Activated naive CD4-positive, alpha-beta T cell treated with anti-CD3 and anti-CD28 coated beads, Interleukin-2, amount 50 U/mL, for 16 hours (primary cell): ENCODE data around the gene APBB2.
A peak's percentile ranks its signal among the peaks of the same experiment; 100 is the strongest.
"Not testable (repeated sequence)": the region's sequence is repeated elsewhere in the genome, so short reads cannot be mapped to it uniquely, and the experiment has no call there.

Experiments
- DNase-seq: peaks from one replicate; pipeline ENCODE4 v3.0.0-alpha.2; 2020

Gene APBB2

GRCh38 chr4:40840985-40841571 is 373.3 kb downstream of the APBB2 start:
- peak; percentile 80 for DNase-seq

GRCh38 chr4:40840255-40840984 is 373.9 kb downstream of the APBB2 start:
- no peak for DNase-seq

GRCh38 chr4:40838742-40839141 is 375.6 kb downstream of the APBB2 start:
- DNase-seq: no peak

- no peak for DNase-seq
These were observed 377.1 kb downstream of the APBB2 start for GRCh38 chr4:40837094-40837870.

GRCh38 chr4:40833212-40833611 is 381.1 kb downstream of the APBB2 start:
- DNase-seq: no peak

GRCh38 chr4:40832175-40832574 is 382.2 kb downstream of the APBB2 start:
- DNase-seq: no peak

GRCh38 chr4:40831146-40831907 is 383.0 kb downstream of the APBB2 start:
- DNase-seq: no peak

- DNase-seq: no peak
These were observed 384.8 kb downstream of the APBB2 start for GRCh38 chr4:40829586-40829985.

- no peak for DNase-seq
These were observed 385.7 kb downstream of the APBB2 start for GRCh38 chr4:40828661-40829060.

- no peak for DNase-seq
These were observed 386.6 kb downstream of the APBB2 start for GRCh38 chr4:40827758-40828157.

GRCh38 chr4:40826821-40827220 is 387.5 kb downstream of the APBB2 start:
- DNase-seq: no peak

- no peak for DNase-seq
These were observed 389.1 kb downstream of the APBB2 start for GRCh38 chr4:40825014-40825838.

- no peak for DNase-seq
These were observed 391.7 kb downstream of the APBB2 start for GRCh38 chr4:40822420-40823166.

GRCh38 chr4:40820101-40820500 is 394.2 kb downstream of the APBB2 start:
- DNase-seq: no peak

- DNase-seq: not testable (repeated sequence)
These were observed 397.2 kb downstream of the APBB2 start for GRCh38 chr4:40817157-40817556.

- DNase-seq: no peak
These were observed 401.5 kb downstream of the APBB2 start for GRCh38 chr4:40812856-40813255.

GRCh38 chr4:40812386-40812785 is 402.0 kb downstream of the APBB2 start:
- DNase-seq: no peak

GRCh38 chr4:40811956-40812355 is 402.4 kb downstream of the APBB2 start:
- no peak for DNase-seq

- DNase-seq: no peak
These were observed 405.4 kb downstream of the APBB2 start for GRCh38 chr4:40808926-40809457.

- DNase-seq: no peak
These were observed 409.7 kb downstream of the APBB2 start for GRCh38 chr4:40804598-40804997.

- DNase-seq: no peak
These were observed 414.3 kb downstream of the APBB2 start for GRCh38 chr4:40800064-40800463.
